Measurements from ENCODE around the gene PYURF. TPM values are rescaled to one million over a fixed set of nuclear protein-coding genes. Genes with fewer than 3 reads are reported as not detected.

The PYURF gene
- total and polyA plus RNA-seq, 7 donors, result 72.6 to 127 (median 119) TPM

- H3K27me3 ChIP-seq, result no peaks in the 10 kb centered on the region
- H3K4me1 ChIP-seq, result peaks cover 0 to 54% (median 20%) of the 10 kb centered on the region in 4 donors
- H3K36me3 ChIP-seq, result peaks cover 0 to 19% (median 3%) of the 10 kb centered on the region in 4 donors
- DNase-seq, result no peak
- WGBS, 2 donors, result 67 to 69% methylated on average over 2 of the region's 2 CpGs
- intact Hi-C loops (cut with DNase I), result loop anchor here (1.0 to 10.0 kb wide), 6 partner anchors 67 to 979 kb away; partner anchors contain the start of genes HERC5 and HERC6
- TF ChIP-seq EP300 (IDR thresholded peaks at IDR 0.05) (no peak), CTCF (IDR thresholded peaks at IDR 0.05) (no peak), POLR2AphosphoS5 (IDR thresholded peaks at IDR 0.05) (no peak), POLR2A (IDR thresholded peaks at IDR 0.05) (no peak)
- H3K4me3 ChIP-seq, result peak overlapping the region; percentile 71 to 87 (median 74)
- peak overlapping the region; percentile 90 to 97 (median 94) for H3K27ac ChIP-seq
- H3K9me3 ChIP-seq, result no peaks in the 10 kb centered on the region
Observed at GRCh38 chr4:88524171-88524570, 595 bp upstream of the PYURF start.

GRCh38 chr4:88522702-88523324 lies 763 bp downstream of the PYURF start:
- H3K27me3 ChIP-seq, result no peaks in the 10 kb centered on the region
- peak; percentile 70 for DNase-seq
- H3K9me3 ChIP-seq, result no peaks in the 10 kb centered on the region
- H3K4me1 ChIP-seq, result peaks cover 0 to 59% (median 20%) of the 10 kb centered on the region in 4 donors
- TF ChIP-seq POLR2A (IDR thresholded peaks at IDR 0.05) (no peak), POLR2AphosphoS5 (IDR thresholded peaks at IDR 0.05) (peak in 1 of 4 donors; percentile 7)
- WGBS, 2 donors, result 1 to 2% methylated on average over 28 of the region's 28 CpGs
- peaks cover 0 to 19% (median 3%) of the 10 kb centered on the region in 4 donors for H3K36me3 ChIP-seq
- H3K27ac ChIP-seq, result peak overlapping the region; percentile 90 to 97 (median 94)
- intact Hi-C loops (cut with DNase I), result loop anchor here (1.0 to 10.0 kb wide), 6 partner anchors 66 to 978 kb away; partner anchors contain the start of genes HERC5, HERC6 and PPM1K
- H3K4me3 ChIP-seq, result peak overlapping the region; percentile 71 to 87 (median 74)

- H3K9me3 ChIP-seq, result no peaks in the 10 kb centered on the region
- H3K36me3 ChIP-seq, result peaks cover 0 to 19% (median 3%) of the 10 kb centered on the region in 4 donors
- DNase-seq, result no peak
- H3K27me3 ChIP-seq, result no peaks in the 10 kb centered on the region
- 85 to 87% methylated on average over 6 of the region's 6 CpGs for WGBS, 2 donors
- TF ChIP-seq POLR2A (IDR thresholded peaks at IDR 0.05), result no peak
- TF ChIP-seq EP300 (IDR thresholded peaks at IDR 0.05), result no peak
- no peak for TF ChIP-seq CTCF (IDR thresholded peaks at IDR 0.05)
- no peak for TF ChIP-seq POLR2AphosphoS5 (IDR thresholded peaks at IDR 0.05)
- peaks cover 0 to 31% (median 10%) of the 10 kb centered on the region in 4 donors for H3K4me1 ChIP-seq
- intact Hi-C loops (cut with DNase I), result no loop called here
- H3K4me3 ChIP-seq, result no peak overlapping the region
- peak overlapping the region in 2 of 4 donors; percentile 58 to 61 for H3K27ac ChIP-seq
Observed at GRCh38 chr4:88518911-88519310, 4.7 kb downstream of the PYURF start.

- no peak overlapping the region for H3K27ac ChIP-seq
- H3K4me1 ChIP-seq, result peaks cover 0 to 30% (median 9%) of the 10 kb centered on the region in 4 donors
- intact Hi-C loops (cut with DNase I), result no loop called here
- peaks cover 0 to 19% (median 3%) of the 10 kb centered on the region in 4 donors for H3K36me3 ChIP-seq
- no peak overlapping the region for H3K4me3 ChIP-seq
- no peak for DNase-seq
- no peaks in the 10 kb centered on the region for H3K27me3 ChIP-seq
- no peaks in the 10 kb centered on the region for H3K9me3 ChIP-seq
- no peak for TF ChIP-seq CTCF (IDR thresholded peaks at IDR 0.05)
- no peak for TF ChIP-seq POLR2AphosphoS5 (IDR thresholded peaks at IDR 0.05)
- TF ChIP-seq POLR2A (IDR thresholded peaks at IDR 0.05), result no peak
- no peak for TF ChIP-seq EP300 (IDR thresholded peaks at IDR 0.05)
- WGBS, 2 donors, result 72 to 80% methylated on average over 3 of the region's 3 CpGs
Observed at GRCh38 chr4:88517825-88518224, 5.8 kb downstream of the PYURF start.

- intact Hi-C loops (cut with DNase I), result no loop called here
- TF ChIP-seq CTCF (IDR thresholded peaks at IDR 0.05), result no peak
- TF ChIP-seq POLR2AphosphoS5 (IDR thresholded peaks at IDR 0.05), result no peak
- TF ChIP-seq EP300 (IDR thresholded peaks at IDR 0.05), result no peak
- TF ChIP-seq POLR2A (IDR thresholded peaks at IDR 0.05), result no peak
- no peak for DNase-seq
- H3K9me3 ChIP-seq, result no peaks in the 10 kb centered on the region
- peaks cover 0 to 19% (median 3%) of the 10 kb centered on the region in 4 donors for H3K36me3 ChIP-seq
- no peak overlapping the region for H3K4me3 ChIP-seq
- no peaks in the 10 kb centered on the region for H3K27me3 ChIP-seq
- peaks cover 0 to 19% (median under 1%) of the 10 kb centered on the region in 4 donors for H3K4me1 ChIP-seq
- no peak overlapping the region for H3K27ac ChIP-seq
- WGBS, 2 donors, result 95% methylated on average over 3 of the region's 3 CpGs
Observed at GRCh38 chr4:88516746-88517145, 6.8 kb downstream of the PYURF start.

Measured in sigmoid colon (tissue), 7 donors.